Activated CD8-positive, alpha-beta T cell treated with anti-CD3 and anti-CD28 coated beads, Interleukin-2, amount 10 ng/mL, durations not matched to agents 7 days and 5 days (primary cell): ENCODE results near the gene SNRPA. TPM values are rescaled to one million over a fixed set of nuclear protein-coding genes. Genes with fewer than 3 reads are reported as not detected.
"Not testable (repeated sequence)": the region's sequence is repeated elsewhere in the genome, so short reads cannot be mapped to it uniquely, and the experiment has no call there.

Experiments used
- ATAC-seq: fragments of 150-1000 bp; cut with Tn5 transposase; one replicate; pipeline ENCODE4 v1.10.0; 2021; ENCODE audit warnings: moderate library complexity
- CTCF ChIA-PET: fragments of 350-600 bp; sonication (Branson Sonifier 250); formaldehyde crosslinking; loops from one replicate; lab custom pipeline; 2021; ENCODE audit warnings: antibody characterized with exemption; lab: Charles Lee
- POLR2A ChIA-PET: fragments of 350-600 bp; sonication (Branson Sonifier 250); formaldehyde crosslinking; loops from one replicate; lab custom pipeline; 2021; ENCODE audit warnings: antibody characterized with exemption; lab: Charles Lee
- DNase-seq: peaks from one replicate; pipeline ENCODE4 v3.0.0-alpha.2; 2020
- H3K27ac Mint-ChIP-seq: one replicate; pipeline ENCODE4 v1.8.0; 2021; ENCODE audit warnings: mild to moderate bottlenecking, mixed read lengths
- H3K27me3 Mint-ChIP-seq: one replicate; pipeline ENCODE4 v1.8.0; 2021; ENCODE audit warnings: low read depth, mixed read lengths
- H3K36me3 Mint-ChIP-seq: one replicate; pipeline ENCODE4 v1.8.0; 2021; ENCODE audit warnings: low read depth, mixed read lengths
- H3K4me1 Mint-ChIP-seq: one replicate; pipeline ENCODE4 v1.8.0; 2021; ENCODE audit warnings: low read depth, mixed read lengths
- H3K4me3 Mint-ChIP-seq: one replicate; pipeline ENCODE4 v1.8.0; 2021; ENCODE audit warnings: mild to moderate bottlenecking, mixed read lengths
- H3K9me3 Mint-ChIP-seq: one replicate; pipeline ENCODE4 v1.8.0; 2022; ENCODE audit warnings: mixed read lengths; ENCODE audit not compliant: insufficient read depth
- total RNA-seq, 2 experiments: library from RNA; stranded (reverse); gene quantifications; one replicate each; pipeline ENCODE4 v1.2.3, GENCODE V29; 2021

SNRPA gene
- total RNA-seq, 2 experiments from 2014 or later = 175 to 183 TPM

DNA sequence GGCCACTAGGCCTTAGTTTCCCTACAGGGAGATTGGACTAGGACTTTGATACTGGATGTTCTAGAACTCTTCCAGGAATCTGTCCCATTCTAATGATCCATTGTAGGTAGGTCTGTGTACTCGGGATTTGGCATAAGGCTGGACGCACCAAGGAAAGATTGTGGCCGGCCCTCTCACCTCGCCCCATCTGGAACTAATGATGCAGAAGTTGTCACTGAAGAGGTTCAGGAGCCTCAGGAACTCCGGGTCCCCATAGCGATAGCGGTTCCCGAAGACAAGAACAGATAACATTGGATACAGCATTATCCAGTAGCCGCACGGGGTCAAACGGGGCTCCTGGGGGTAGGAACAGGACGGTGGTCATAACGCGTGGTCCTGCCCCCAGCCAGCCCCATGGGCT lies 59.2 kb downstream of the SNRPA start:
- Mint-ChIP-seq H3K36me3 (peaks cover 52% of the 10 kb centered on the region), H3K27me3 (peaks cover 19% of the 10 kb centered on the region), H3K4me3 (peak overlapping the region; percentile 80), H3K27ac (no peak overlapping the region), H3K9me3 (no peaks in the 10 kb centered on the region), H3K4me1 (peaks cover 61% of the 10 kb centered on the region)
- ChIA-PET POLR2A (no interaction called here), CTCF (interaction anchor here (1.6 kb wide), 1 partner anchor 12 kb away, joined by 3 read pairs; no protein-coding TSS in a partner anchor)
- DNase-seq (no peak), ATAC-seq (no peak)

- H3K9me3 Mint-ChIP-seq = not testable (repeated sequence)
- Mint-ChIP-seq H3K27ac (peak overlapping the region; percentile 61), H3K4me3 (peak overlapping the region; percentile 80), H3K36me3 (peaks cover 45% of the 10 kb centered on the region), H3K27me3 (peaks cover 21% of the 10 kb centered on the region), H3K4me1 (peaks cover 54% of the 10 kb centered on the region)
- DNase-seq = peak; percentile 68
- peak; percentile 76 for ATAC-seq
- POLR2A ChIA-PET = interaction anchor here (0.6 to 1.0 kb wide), 3 partner anchors 12 to 324 kb away, joined by 3 read pairs; partner anchors contain the start of gene EGLN2
- CTCF ChIA-PET = interaction anchor here (1.4 kb wide), 1 partner anchor 148 kb away, joined by 6 read pairs; no protein-coding TSS in a partner anchor
Observed at GRCh38 chr19:40810649-40811408, 59.8 kb downstream of the SNRPA start.

- peaks cover 46% of the 10 kb centered on the region for H3K4me1 Mint-ChIP-seq
- H3K27ac Mint-ChIP-seq = no peak overlapping the region
- H3K9me3 Mint-ChIP-seq = no peaks in the 10 kb centered on the region
- ChIA-PET CTCF (interaction anchor here (0.9 to 1.4 kb wide), 3 partner anchors 9 to 148 kb away, joined by 3 to 6 read pairs (median 3); partner anchors contain the start of genes ACTMAP and SNRPA), POLR2A (interaction anchor here (0.6 to 1.0 kb wide), 3 partner anchors 13 to 323 kb away, joined by 3 read pairs; partner anchors contain the start of gene EGLN2)
- no peak for DNase-seq
- ATAC-seq = no peak
- H3K36me3 Mint-ChIP-seq = peaks cover 40% of the 10 kb centered on the region
- peaks cover 21% of the 10 kb centered on the region for H3K27me3 Mint-ChIP-seq
- H3K4me3 Mint-ChIP-seq = peak overlapping the region; percentile 45
Observed at GRCh38 chr19:40811478-40812341, 60.7 kb downstream of the SNRPA start.

DNA sequence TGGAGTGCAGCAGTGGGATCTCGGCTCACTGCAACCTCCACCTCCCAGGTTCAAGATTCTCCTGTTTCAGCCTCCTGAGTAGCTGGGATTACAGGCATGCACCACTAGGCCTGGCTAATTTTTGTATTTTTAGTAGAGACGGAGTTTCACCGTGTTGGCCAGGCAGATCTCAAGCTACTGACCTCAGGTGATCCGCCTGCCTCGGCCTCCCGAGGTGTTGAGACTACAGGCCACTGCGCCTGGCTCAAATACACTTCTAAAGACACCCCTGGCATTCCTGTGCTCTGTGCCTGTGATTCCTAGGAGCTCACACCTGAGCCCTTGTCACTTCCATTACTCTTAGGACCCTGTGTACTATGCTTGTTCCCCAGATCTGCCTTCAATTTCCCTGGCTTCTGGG lies 61.6 kb downstream of the SNRPA start:
- CTCF ChIA-PET = interaction anchor here (1.2 kb wide), 1 partner anchor 62 kb away, joined by 3 read pairs; the partner anchor contains the start of genes ACTMAP and SNRPA
- Mint-ChIP-seq H3K4me3 (peak overlapping the region; percentile 45), H3K4me1 (peaks cover 38% of the 10 kb centered on the region), H3K36me3 (peaks cover 32% of the 10 kb centered on the region), H3K27me3 (peaks cover 21% of the 10 kb centered on the region)
- H3K27ac Mint-ChIP-seq, DNase-seq, H3K9me3 Mint-ChIP-seq, ATAC-seq, POLR2A ChIA-PET: not testable (repeated sequence)

GRCh38 chr19:40813182-40813581 lies 62.2 kb downstream of the SNRPA start:
- CTCF ChIA-PET = no interaction called here

More at GRCh38 chr19:40813182-40813581, 62.2 kb downstream of the SNRPA start:
- DNase-seq (no peak), ATAC-seq (no peak)
- POLR2A ChIA-PET = no interaction called here
- Mint-ChIP-seq H3K4me1 (peaks cover 39% of the 10 kb centered on the region), H3K27ac (no peak overlapping the region), H3K36me3 (peaks cover 26% of the 10 kb centered on the region), H3K27me3 (peaks cover 21% of the 10 kb centered on the region), H3K9me3 (no peaks in the 10 kb centered on the region), H3K4me3 (no peak overlapping the region)

Other genes with a start within 250 kb of the SNRPA start
- 100 to 1,000 TPM; 116 to 124 TPM for gene SHKBP1, start 174.3 kb upstream of the SNRPA start, total RNA-seq
- 10 to 100 TPM; 54.3 to 54.7 TPM for gene LTBP4, start 149.8 kb upstream of the SNRPA start, total RNA-seq
- gene NUMBL, start 60.6 kb upstream of the SNRPA start, total RNA-seq = 1 to 10 TPM; 5.1 to 6.0 TPM
- gene COQ8B, start 34.3 kb upstream of the SNRPA start, total RNA-seq = 10 to 100 TPM; 21.5 to 27.2 TPM
- gene ITPKC, start 34.1 kb upstream of the SNRPA start, total RNA-seq = 1 to 10 TPM; 4.7 to 5.3 TPM
- 10 to 100 TPM; 15.2 to 17.1 TPM for gene ACTMAP, start 726 bp upstream of the SNRPA start, total RNA-seq
- gene MIA, start 24.3 kb downstream of the SNRPA start, total RNA-seq = not detected
- 10 to 100 TPM; 50.2 to 53.1 TPM for gene RAB4B, start 27.0 kb downstream of the SNRPA start, total RNA-seq
- 100 to 1,000 TPM; 121 to 126 TPM for gene EGLN2, start 48.0 kb downstream of the SNRPA start, total RNA-seq
- not detected for gene CYP2A6, start 99.2 kb downstream of the SNRPA start, total RNA-seq
- not detected for gene CYP2A7, start 131.0 kb downstream of the SNRPA start, total RNA-seq
- not detected for gene CYP2B6, start 240.1 kb downstream of the SNRPA start, total RNA-seq